ENCODE measurements around the gene WDR88. TPM values are rescaled to one million over a fixed set of nuclear protein-coding genes. Genes with fewer than 3 reads are reported as not detected.
A peak's percentile ranks its signal among the peaks of the same experiment; 100 is the strongest.
"Not testable (repeated sequence)": the region's sequence is repeated elsewhere in the genome, so short reads cannot be mapped to it uniquely, and the experiment has no call there.

WDR88 gene
- total RNA-seq, 2 experiments from 2014 or later = not detected

GRCh38 chr19:33133438-33134031, 1.6 kb downstream of the WDR88 start:
- intact Hi-C loops (cut with micrococcal nuclease) = no loop called here

GRCh38 chr19:33134571-33135041, 2.7 kb downstream of the WDR88 start:
- no peaks in the 10 kb centered on the region for H3K9me3 Mint-ChIP-seq
- intact Hi-C loops (cut with micrococcal nuclease) = no loop called here
- H3K4me1 Mint-ChIP-seq (ENCODE audit: low read depth) = peaks cover 7% of the 10 kb centered on the region
- H3K27me3 Mint-ChIP-seq (ENCODE audit: low read depth) = no peaks in the 10 kb centered on the region
- DNase-seq = peak; percentile 71
- CTCF ChIA-PET = no interaction called here
- H3K27ac Mint-ChIP-seq = no peak overlapping the region
- H3K4me3 Mint-ChIP-seq = peak overlapping the region; percentile 36
- peaks cover 7% of the 10 kb centered on the region for H3K36me3 Mint-ChIP-seq (ENCODE audit: low read depth)

More at GRCh38 chr19:33133438-33134031, 1.6 kb downstream of the WDR88 start:
- peaks cover 7% of the 10 kb centered on the region for H3K4me1 Mint-ChIP-seq (ENCODE audit: low read depth)
- CTCF ChIA-PET = no interaction called here
- H3K27ac Mint-ChIP-seq = no peak overlapping the region
- DNase-seq = no peak
- H3K4me3 Mint-ChIP-seq = no peak overlapping the region
- H3K9me3 Mint-ChIP-seq = no peaks in the 10 kb centered on the region
- H3K36me3 Mint-ChIP-seq (ENCODE audit: low read depth) = peaks cover 9% of the 10 kb centered on the region
- H3K27me3 Mint-ChIP-seq (ENCODE audit: low read depth) = no peaks in the 10 kb centered on the region

- DNase-seq = no peak
- Mint-ChIP-seq H3K27ac (no peak overlapping the region), H3K9me3 (no peaks in the 10 kb centered on the region), H3K4me1 (ENCODE audit: low read depth) (peaks cover 10% of the 10 kb centered on the region), H3K36me3 (ENCODE audit: low read depth) (no peaks in the 10 kb centered on the region), H3K4me3 (no peak overlapping the region), H3K27me3 (ENCODE audit: low read depth) (no peaks in the 10 kb centered on the region)
- CTCF ChIA-PET = interaction anchor here (1.2 kb wide), 1 partner anchor 45 kb away, joined by 3 read pairs; no protein-coding TSS in a partner anchor
- intact Hi-C loops (cut with micrococcal nuclease) = no loop called here
Measured at GRCh38 chr19:33139165-33139564, 7.3 kb downstream of the WDR88 start.

- H3K9me3 Mint-ChIP-seq = no peaks in the 10 kb centered on the region
- no peaks in the 10 kb centered on the region for H3K27me3 Mint-ChIP-seq (ENCODE audit: low read depth)
- intact Hi-C loops (cut with micrococcal nuclease) = loop anchor here (1.0 to 5.0 kb wide), 4 partner anchors 33 to 263 kb away; partner anchors contain the start of gene SLC7A10
- no peaks in the 10 kb centered on the region for H3K36me3 Mint-ChIP-seq (ENCODE audit: low read depth)
- DNase-seq = peak; percentile 69
- CTCF ChIA-PET = interaction anchor here (0.6 to 3.2 kb wide), 17 partner anchors 10 to 264 kb away, joined by 3 to 44 read pairs (median 3); no protein-coding TSS in a partner anchor
- no peak overlapping the region for H3K4me3 Mint-ChIP-seq
- H3K27ac Mint-ChIP-seq = no peak overlapping the region
- peaks cover 4% of the 10 kb centered on the region for H3K4me1 Mint-ChIP-seq (ENCODE audit: low read depth)
Measured at GRCh38 chr19:33143897-33144405, 12.0 kb downstream of the WDR88 start.

GRCh38 chr19:33146209-33146608, 14.3 kb downstream of the WDR88 start:
- no peak overlapping the region for H3K27ac Mint-ChIP-seq
- no peaks in the 10 kb centered on the region for H3K27me3 Mint-ChIP-seq (ENCODE audit: low read depth)
- H3K36me3 Mint-ChIP-seq (ENCODE audit: low read depth) = no peaks in the 10 kb centered on the region
- DNase-seq = no peak
- CTCF ChIA-PET = interaction anchor here (2.8 kb wide), 1 partner anchor 15 kb away, joined by 20 read pairs; no protein-coding TSS in a partner anchor
- intact Hi-C loops (cut with micrococcal nuclease) = no loop called here
- peaks cover 4% of the 10 kb centered on the region for H3K4me1 Mint-ChIP-seq (ENCODE audit: low read depth)
- no peak overlapping the region for H3K4me3 Mint-ChIP-seq
- H3K9me3 Mint-ChIP-seq = no peaks in the 10 kb centered on the region

GRCh38 chr19:33147538-33147937, 15.6 kb downstream of the WDR88 start:
- intact Hi-C loops (cut with micrococcal nuclease) = no loop called here

GRCh38 chr19:33150852-33151518, 19.1 kb downstream of the WDR88 start:
- no peaks in the 10 kb centered on the region for H3K27me3 Mint-ChIP-seq (ENCODE audit: low read depth)
- H3K4me3 Mint-ChIP-seq = no peak overlapping the region
- H3K36me3 Mint-ChIP-seq (ENCODE audit: low read depth) = no peaks in the 10 kb centered on the region
- no peaks in the 10 kb centered on the region for H3K9me3 Mint-ChIP-seq
- CTCF ChIA-PET = interaction anchor here (0.6 to 1.4 kb wide), 2 partner anchors 10 to 33 kb away, joined by 3 to 6 read pairs; no protein-coding TSS in a partner anchor
- no peaks in the 10 kb centered on the region for H3K4me1 Mint-ChIP-seq (ENCODE audit: low read depth)
- H3K27ac Mint-ChIP-seq = no peak overlapping the region
- no peak for DNase-seq
- intact Hi-C loops (cut with micrococcal nuclease) = no loop called here

More at GRCh38 chr19:33147538-33147937, 15.6 kb downstream of the WDR88 start:
- H3K36me3 Mint-ChIP-seq (ENCODE audit: low read depth) = no peaks in the 10 kb centered on the region
- H3K27me3 Mint-ChIP-seq (ENCODE audit: low read depth) = no peaks in the 10 kb centered on the region
- DNase-seq = no peak
- no peaks in the 10 kb centered on the region for H3K9me3 Mint-ChIP-seq
- peaks cover 4% of the 10 kb centered on the region for H3K4me1 Mint-ChIP-seq (ENCODE audit: low read depth)
- CTCF ChIA-PET = interaction anchor here (0.6 kb wide), 1 partner anchor 76 kb away, joined by 3 read pairs; no protein-coding TSS in a partner anchor
- H3K27ac Mint-ChIP-seq = no peak overlapping the region
- H3K4me3 Mint-ChIP-seq = no peak overlapping the region

GRCh38 chr19:33152176-33152575, 20.3 kb downstream of the WDR88 start:
- H3K4me3 Mint-ChIP-seq = no peak overlapping the region
- H3K27me3 Mint-ChIP-seq (ENCODE audit: low read depth) = no peaks in the 10 kb centered on the region
- no peaks in the 10 kb centered on the region for H3K36me3 Mint-ChIP-seq (ENCODE audit: low read depth)
- intact Hi-C loops (cut with micrococcal nuclease) = no loop called here
- CTCF ChIA-PET = interaction anchor here (1.4 kb wide), 1 partner anchor 32 kb away, joined by 6 read pairs; no protein-coding TSS in a partner anchor
- no peaks in the 10 kb centered on the region for H3K4me1 Mint-ChIP-seq (ENCODE audit: low read depth)
- DNase-seq = no peak
- H3K27ac Mint-ChIP-seq = no peak overlapping the region
- no peaks in the 10 kb centered on the region for H3K9me3 Mint-ChIP-seq

GRCh38 chr19:33152625-33153024, 20.7 kb downstream of the WDR88 start:
- intact Hi-C loops (cut with micrococcal nuclease); H3K27me3 Mint-ChIP-seq (ENCODE audit: low read depth); H3K27ac Mint-ChIP-seq; H3K9me3 Mint-ChIP-seq; H3K36me3 Mint-ChIP-seq (ENCODE audit: low read depth); H3K4me3 Mint-ChIP-seq; DNase-seq; H3K4me1 Mint-ChIP-seq (ENCODE audit: low read depth): not testable (repeated sequence)
- CTCF ChIA-PET = interaction anchor here (0.9 kb wide), 1 partner anchor 23 kb away, joined by 3 read pairs; no protein-coding TSS in a partner anchor

GRCh38 chr19:33154313-33154712, 22.4 kb downstream of the WDR88 start:
- CTCF ChIA-PET = interaction anchor here (0.7 kb wide), 1 partner anchor 10 kb away, joined by 3 read pairs; no protein-coding TSS in a partner anchor

GRCh38 chr19:33156334-33156733, 24.4 kb downstream of the WDR88 start:
- no peak for DNase-seq
- H3K36me3 Mint-ChIP-seq (ENCODE audit: low read depth) = no peaks in the 10 kb centered on the region
- CTCF ChIA-PET = interaction anchor here (1.3 to 1.4 kb wide), 2 partner anchors 20 to 31 kb away, joined by 3 read pairs; no protein-coding TSS in a partner anchor
- H3K27me3 Mint-ChIP-seq (ENCODE audit: low read depth) = no peaks in the 10 kb centered on the region
- no peak overlapping the region for H3K4me3 Mint-ChIP-seq
- intact Hi-C loops (cut with micrococcal nuclease) = no loop called here
- H3K27ac Mint-ChIP-seq = no peak overlapping the region
- no peaks in the 10 kb centered on the region for H3K9me3 Mint-ChIP-seq
- peaks cover 22% of the 10 kb centered on the region for H3K4me1 Mint-ChIP-seq (ENCODE audit: low read depth)

More at GRCh38 chr19:33154313-33154712, 22.4 kb downstream of the WDR88 start:
- H3K27me3 Mint-ChIP-seq (ENCODE audit: low read depth); H3K9me3 Mint-ChIP-seq; H3K4me1 Mint-ChIP-seq (ENCODE audit: low read depth); intact Hi-C loops (cut with micrococcal nuclease); H3K27ac Mint-ChIP-seq; DNase-seq; H3K4me3 Mint-ChIP-seq; H3K36me3 Mint-ChIP-seq (ENCODE audit: low read depth): not testable (repeated sequence)

- Mint-ChIP-seq H3K36me3 (ENCODE audit: low read depth) (no peaks in the 10 kb centered on the region), H3K9me3 (no peaks in the 10 kb centered on the region), H3K4me1 (ENCODE audit: low read depth) (peaks cover 27% of the 10 kb centered on the region), H3K27ac (no peak overlapping the region), H3K4me3 (no peak overlapping the region), H3K27me3 (ENCODE audit: low read depth) (no peaks in the 10 kb centered on the region)
- CTCF ChIA-PET = interaction anchor here (0.6 to 1.1 kb wide), 3 partner anchors 20 to 149 kb away, joined by 3 to 6 read pairs (median 3); no protein-coding TSS in a partner anchor
- intact Hi-C loops (cut with micrococcal nuclease) = no loop called here
- DNase-seq = no peak
Measured at GRCh38 chr19:33157906-33158305, 26.0 kb downstream of the WDR88 start.

All from activated naive CD4-positive, alpha-beta T cell treated with anti-CD3 and anti-CD28 coated beads for 36 hours (primary cell).